KOPT-K1 (cell line): ENCODE results near the gene AP1B1.

Experiments
- H3K27ac ChIP-seq: fragments of 200-600 bp; sonication (generic); 2 replicates; pipeline ENCODE4 v1.5.1; 2016; ENCODE audit warnings: antibody characterized with exemption, mild to moderate bottlenecking, low read depth, low read length; ENCODE audit not compliant: poor library complexity, severe bottlenecking
- H3K36me3 ChIP-seq: fragments of 200-600 bp; sonication (generic); 2 replicates; pipeline ENCODE4 v1.5.1; 2017; ENCODE audit warnings: antibody characterized with exemption, mild to moderate bottlenecking, low read length, moderate library complexity; ENCODE audit not compliant: insufficient read depth
- H3K9me3 ChIP-seq: fragments of 200-600 bp; sonication (generic); 2 replicates; pipeline ENCODE4 v1.5.1; 2017; ENCODE audit warnings: antibody characterized with exemption, low read length, mild to moderate bottlenecking; ENCODE audit not compliant: insufficient read depth, poor library complexity, severe bottlenecking

AP1B1 gene

DNA sequence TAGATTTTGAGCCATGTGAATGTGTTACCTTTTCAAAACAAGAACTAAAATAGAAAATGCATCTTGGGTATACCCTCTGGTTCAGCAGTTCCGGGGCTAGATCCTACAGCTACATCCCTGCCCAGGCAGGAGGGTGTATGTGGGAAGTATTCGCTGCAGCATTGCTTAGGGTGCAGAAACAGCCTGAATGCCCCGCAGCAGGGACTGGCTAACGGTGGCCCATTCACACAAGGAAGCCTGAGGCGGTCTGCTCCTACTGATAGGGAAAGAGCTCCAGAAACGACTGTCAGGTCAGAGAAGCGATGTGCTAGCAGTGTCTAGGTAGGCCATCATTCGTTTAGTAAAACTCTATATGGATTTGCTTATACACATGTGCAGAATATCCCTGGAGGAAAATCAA lies 63.0 kb downstream of the AP1B1 start:
- Histone ChIP-seq H3K36me3 (peaks cover 46% of the 10 kb centered on the region), H3K27ac (no peak overlapping the region), H3K9me3 (no peaks in the 10 kb centered on the region)

DNA sequence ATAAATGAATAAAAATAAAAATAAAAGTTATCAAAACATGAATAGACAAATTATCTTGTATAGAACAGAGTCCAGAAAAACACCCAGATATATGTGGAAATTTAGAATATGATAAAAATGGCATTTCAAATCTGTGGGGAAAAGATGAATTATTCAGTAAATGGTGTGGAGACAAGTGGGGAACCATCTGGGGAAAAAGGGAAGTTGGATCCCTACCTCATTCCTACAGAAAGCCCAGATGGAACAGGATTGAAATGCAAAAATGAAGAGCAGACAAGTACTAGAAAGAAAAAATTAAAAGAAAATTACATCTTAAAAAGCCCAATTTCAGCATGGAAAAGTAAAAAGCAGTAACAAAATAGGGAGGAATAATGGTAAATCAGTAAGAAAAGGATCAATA lies 64.7 kb downstream of the AP1B1 start:
- Histone ChIP-seq H3K36me3 (peaks cover 28% of the 10 kb centered on the region), H3K9me3 (no peaks in the 10 kb centered on the region), H3K27ac (no peak overlapping the region)

DNA sequence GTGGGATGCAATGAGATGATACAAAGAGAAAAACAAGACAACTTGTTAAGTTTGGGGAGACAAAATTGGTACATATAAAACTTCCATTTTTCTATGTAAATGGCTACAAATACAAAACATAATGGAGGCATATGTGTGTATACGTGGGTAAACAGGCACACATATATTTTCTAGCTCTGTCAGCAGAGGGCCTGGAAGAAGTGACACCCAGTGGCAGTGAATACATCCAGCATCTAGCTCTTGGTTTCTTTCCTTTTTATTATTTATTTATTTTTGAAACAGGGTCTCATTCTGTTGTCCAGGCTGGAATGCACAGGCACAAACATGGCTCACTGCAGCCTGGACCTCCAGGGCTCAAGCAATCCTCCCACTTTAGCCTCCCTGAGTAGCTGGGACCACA lies 67.8 kb downstream of the AP1B1 start:
- Histone ChIP-seq H3K27ac (no peak overlapping the region), H3K9me3 (no peaks in the 10 kb centered on the region), H3K36me3 (no peaks in the 10 kb centered on the region)

DNA sequence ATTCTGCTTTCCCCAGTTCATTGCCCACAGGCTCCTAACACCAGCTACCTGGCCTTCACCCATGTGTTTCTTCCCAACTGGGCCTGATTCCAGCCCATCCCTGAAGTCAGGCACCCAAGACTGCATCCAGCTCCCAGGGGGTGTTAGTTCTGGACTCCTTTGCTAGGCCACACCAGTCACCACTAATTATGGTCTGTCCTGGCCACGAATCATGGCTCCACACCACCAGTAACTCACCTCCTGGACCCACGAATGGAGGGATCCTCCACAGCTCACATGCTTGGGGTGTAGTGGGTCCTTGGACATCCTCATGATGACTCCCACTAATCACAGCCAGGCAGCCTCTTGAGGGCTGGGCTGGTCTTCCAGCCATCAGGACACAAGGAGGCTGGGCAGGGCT lies 69.3 kb downstream of the AP1B1 start:
- no peak overlapping the region for H3K27ac ChIP-seq

DNA sequence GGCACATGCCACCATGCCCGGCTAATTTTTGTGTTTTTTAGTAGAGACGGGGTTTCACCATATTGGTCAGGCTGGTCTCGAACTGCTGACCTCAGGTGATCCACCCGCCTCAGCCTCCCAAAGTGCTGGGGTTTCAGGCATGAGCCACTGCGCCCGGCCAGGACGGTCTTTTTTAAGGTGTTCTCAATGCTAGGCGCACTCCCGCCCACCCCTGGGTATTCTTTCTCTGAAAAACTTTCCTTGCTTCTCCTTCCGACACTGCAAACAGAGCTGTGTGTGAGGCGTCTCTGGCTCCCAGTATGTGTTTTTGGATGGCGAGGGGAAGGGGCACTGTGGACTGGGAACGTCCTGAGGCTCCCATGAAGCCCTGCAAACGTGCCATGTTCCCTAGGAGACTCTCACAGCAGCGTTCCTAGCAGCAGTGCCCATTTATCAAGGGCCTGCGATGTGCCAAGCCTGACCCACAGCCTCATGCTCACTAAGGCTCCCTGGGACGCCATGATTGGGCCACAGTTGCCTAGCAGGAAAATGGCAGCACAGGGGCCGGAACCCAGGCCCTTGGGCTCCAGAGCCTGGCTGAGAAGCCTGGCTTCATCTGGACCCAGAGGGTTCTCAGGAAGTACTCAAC lies 70.4 kb downstream of the AP1B1 start:
- Histone ChIP-seq H3K27ac (no peak overlapping the region), H3K36me3 (no peaks in the 10 kb centered on the region), H3K9me3 (no peaks in the 10 kb centered on the region)

More for the DNA sequence above, 69.3 kb downstream of the AP1B1 start:
- Histone ChIP-seq H3K36me3 (no peaks in the 10 kb centered on the region), H3K9me3 (no peaks in the 10 kb centered on the region)

DNA sequence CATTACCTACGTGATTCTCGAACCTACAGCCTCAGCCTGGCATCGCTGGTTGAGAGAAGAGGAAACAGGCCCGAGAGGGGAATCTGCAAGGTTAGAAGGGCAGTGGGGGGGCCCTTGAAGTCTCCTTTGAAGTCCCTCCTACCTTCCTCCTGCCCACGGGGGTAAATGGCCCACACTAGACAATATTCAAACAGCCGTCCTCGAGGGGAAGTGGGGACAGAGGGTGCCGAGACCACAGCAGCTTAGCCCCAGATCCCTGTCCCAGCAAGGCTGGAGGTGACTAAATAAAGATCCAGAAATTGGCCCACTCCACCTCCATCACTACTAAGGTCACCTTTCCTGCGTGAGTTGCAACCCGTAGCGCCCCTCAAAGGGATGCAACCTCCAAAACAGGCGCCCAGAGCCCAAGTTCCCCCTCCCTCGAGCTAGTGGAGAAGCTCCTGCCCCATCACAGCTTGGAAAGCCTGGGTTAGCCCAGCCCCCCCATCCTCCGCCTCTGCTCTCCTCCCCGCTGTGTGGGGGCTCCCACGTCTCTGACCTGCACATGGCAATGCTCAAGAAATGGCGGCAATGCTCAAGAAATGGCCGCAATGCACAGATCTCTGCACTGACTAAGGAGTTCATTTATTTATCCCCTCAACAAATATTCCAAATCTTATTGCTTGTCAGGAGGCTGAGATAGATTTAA lies 72.1 kb downstream of the AP1B1 start:
- Histone ChIP-seq H3K27ac (no peak overlapping the region), H3K36me3 (no peaks in the 10 kb centered on the region), H3K9me3 (no peaks in the 10 kb centered on the region)

DNA sequence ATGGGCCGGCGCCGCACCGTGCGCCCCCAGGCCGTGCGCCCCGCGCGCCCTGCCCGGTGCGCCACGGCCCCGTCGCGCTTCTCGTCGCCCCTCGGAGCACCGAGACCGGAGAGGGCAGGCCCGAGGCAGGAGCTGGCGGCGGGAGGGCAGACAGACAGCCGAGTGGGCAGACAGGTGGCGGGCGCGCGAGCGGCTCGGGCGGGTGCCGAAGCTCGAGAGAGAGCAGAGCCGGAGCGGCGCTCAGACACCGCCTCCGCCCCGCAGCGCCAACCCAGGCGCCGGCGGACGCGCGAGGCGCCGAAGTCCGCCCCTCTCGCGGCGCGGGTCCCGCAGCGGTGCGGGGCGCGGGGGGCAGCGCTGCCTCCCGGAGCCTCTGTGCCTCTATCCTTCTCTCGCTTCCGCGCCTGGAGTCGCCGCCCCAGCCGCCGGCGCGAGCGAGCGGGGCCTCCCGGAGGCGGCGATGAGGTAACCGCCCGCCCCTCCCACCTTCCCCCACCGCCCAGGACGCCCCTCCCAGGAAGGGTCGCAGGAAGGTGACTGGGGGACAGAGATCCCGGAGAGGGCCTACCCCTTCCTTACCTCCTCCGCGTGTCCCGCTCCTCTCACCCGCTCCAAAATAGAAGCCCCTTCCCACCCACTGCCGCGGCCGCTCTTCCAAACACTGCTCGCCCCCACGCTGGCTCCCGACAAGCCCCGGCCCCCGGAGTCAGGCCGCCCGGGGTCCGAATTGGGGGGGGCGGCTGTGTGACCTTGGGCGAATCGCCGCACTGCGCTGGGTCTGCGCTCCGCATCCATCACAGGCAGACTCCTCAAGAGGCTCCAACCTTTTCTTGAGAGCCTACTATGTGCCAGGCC lies 72.9 kb downstream of the AP1B1 start, which contains the start of gene RASL10A:
RASL10A (minus strand) TSS at position 412 of the 855 bp plus-strand sequence. CDS start 451 bp downstream, outside the sequence.
- Histone ChIP-seq H3K27ac (no peak within 1 kb of the TSS), H3K9me3 (no peaks in the 10 kb centered on the region), H3K36me3 (no peaks in the 10 kb centered on the region)

DNA sequence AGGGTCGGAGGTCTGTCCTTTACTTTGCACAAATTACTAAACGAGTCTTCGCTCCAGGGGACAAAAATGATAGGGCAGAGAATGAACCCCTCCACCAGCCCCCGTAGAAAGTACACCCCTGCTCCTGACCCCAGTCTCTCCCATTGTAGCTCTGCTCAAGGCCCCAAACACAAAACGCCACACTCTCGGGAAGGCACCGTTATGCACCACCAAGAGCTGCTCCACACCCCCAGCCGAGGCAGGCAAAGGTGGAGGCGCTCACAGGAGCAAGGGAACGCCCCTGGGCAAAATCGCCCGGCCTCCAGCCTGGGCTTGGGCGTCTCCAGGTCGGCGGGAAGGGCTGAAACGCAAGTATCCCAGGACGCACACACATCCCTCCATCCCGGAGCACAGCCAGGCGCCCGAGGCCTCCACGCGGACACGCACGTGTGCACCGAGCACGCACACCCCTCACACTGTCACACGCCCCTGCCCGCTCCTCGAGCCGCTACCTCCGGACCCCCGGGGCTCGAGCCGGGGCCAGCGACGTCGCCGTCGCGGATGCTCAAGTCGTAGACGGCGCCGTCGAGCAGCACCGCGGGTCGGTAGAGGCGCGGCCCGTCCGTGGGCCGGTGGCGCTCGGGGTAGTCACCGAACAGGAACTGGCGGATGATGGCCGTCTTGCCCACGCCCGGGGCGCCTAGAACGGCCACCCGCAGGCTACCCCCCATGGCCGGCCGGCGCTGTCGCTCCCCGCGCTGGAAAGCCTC lies 73.7 kb downstream of the AP1B1 start:
- Histone ChIP-seq H3K36me3 (no peaks in the 10 kb centered on the region), H3K9me3 (no peaks in the 10 kb centered on the region), H3K27ac (no peak overlapping the region)

DNA sequence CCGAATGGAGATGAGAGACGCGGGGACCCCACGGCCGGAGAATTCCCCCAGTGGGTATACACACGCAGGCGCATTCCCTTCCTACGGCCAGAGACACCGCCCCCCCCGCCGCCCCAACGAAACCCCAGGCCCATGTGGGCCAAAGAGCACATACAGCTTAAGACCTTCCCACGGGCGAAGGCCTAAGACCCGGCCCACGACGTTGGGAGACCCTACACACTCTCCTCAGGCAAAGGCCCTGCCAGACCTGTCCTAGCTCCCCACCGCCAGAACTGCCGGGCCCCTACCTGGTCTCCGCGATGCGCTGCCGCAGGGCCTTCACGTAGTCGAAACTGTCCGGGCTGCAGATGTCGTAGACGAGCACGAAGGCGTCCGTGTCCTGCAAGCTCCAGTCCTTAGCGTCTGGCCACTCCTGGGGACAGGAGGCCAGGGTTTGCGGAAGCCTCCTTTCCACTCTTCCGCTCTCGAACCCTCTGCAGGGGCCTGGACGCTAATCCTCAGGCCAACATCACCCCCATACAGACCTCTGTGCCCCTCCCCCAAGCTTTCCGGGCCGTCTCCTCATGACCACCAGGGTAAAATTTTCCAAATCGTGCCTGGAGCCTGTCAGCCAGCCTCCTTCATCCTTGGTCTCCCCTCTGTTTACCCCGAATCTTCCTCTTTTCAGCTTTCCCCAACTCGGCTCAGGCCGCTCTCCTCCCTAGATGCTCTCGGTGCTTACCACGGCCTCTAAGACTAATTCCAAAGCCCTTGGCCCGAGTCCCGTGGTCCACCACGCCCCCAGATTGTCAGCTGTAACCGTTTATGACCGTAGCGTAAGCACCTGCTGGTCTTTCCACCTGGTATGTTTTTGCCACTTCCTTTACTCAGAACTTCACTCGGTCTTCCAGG lies 74.5 kb downstream of the AP1B1 start:
- H3K9me3 ChIP-seq = no peaks in the 10 kb centered on the region
- no peak overlapping the region for H3K27ac ChIP-seq
- H3K36me3 ChIP-seq = no peaks in the 10 kb centered on the region

DNA sequence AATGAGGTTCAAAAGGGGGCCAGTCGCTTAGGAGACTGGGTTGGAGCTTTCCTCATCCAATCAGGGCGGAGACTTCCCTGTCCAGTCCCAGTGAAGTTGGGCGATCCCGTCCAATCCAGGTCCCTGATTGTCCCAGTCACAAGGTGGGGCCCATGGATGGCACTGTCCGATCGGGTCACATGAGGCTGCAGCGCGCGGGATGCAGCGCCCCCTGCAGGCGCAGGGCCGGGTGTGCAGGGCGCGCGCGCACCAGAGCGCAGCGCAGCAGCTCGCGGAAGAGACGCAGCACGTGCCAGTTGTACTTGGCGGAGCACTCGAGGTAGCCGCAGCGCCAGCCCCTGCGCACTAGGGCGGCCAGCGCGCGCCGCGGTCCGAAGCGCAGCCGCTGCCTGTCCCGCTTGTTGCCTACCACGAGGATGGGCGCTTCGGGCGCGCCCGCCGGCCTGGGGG lies 75.2 kb downstream of the AP1B1 start:
- Histone ChIP-seq H3K36me3 (no peaks in the 10 kb centered on the region), H3K9me3 (no peaks in the 10 kb centered on the region), H3K27ac (no peak overlapping the region)

DNA sequence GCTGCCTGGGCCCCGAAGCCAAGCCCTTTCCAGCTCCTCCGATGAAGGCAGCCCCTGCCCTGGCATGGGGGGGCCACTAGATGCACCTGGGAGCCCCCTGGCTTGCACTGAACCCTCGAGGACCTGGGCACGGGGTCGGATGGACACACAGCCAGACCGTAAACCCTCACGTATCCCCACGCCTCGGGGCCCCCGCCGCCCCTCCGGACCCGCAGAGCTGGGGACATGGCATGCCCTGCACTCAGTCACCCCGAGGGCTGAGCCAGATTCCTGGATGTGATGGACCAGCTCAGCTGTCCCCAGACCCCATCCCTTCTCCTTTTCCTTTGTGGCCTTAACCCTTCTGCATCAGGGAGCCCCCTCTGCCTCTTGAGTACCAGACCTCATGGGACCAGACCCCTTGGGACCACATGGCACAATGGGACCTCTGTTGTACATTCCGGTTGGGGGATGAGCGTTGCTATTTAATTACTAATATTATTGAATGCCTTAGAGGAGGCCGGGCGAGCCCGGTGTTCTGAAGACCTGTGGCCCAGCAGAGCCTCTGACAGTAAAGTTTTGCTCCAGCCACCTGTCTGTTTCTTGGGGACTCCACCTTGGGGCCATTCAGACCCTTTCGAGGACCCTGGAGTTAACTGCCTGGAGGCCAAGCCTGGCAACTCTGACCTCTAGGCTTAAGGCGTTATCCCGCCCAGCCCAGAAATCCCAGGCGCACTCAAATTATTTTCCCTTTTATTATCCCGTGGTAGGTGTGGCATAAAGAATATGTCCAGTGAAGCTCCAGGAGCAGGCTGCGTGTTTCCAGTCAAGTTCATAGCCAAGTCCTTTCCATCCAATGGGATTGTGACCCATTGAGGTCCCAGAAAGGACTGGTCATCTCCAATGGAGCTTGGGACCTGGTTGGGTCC lies 75.9 kb downstream of the AP1B1 start:
- no peak overlapping the region for H3K27ac ChIP-seq

DNA sequence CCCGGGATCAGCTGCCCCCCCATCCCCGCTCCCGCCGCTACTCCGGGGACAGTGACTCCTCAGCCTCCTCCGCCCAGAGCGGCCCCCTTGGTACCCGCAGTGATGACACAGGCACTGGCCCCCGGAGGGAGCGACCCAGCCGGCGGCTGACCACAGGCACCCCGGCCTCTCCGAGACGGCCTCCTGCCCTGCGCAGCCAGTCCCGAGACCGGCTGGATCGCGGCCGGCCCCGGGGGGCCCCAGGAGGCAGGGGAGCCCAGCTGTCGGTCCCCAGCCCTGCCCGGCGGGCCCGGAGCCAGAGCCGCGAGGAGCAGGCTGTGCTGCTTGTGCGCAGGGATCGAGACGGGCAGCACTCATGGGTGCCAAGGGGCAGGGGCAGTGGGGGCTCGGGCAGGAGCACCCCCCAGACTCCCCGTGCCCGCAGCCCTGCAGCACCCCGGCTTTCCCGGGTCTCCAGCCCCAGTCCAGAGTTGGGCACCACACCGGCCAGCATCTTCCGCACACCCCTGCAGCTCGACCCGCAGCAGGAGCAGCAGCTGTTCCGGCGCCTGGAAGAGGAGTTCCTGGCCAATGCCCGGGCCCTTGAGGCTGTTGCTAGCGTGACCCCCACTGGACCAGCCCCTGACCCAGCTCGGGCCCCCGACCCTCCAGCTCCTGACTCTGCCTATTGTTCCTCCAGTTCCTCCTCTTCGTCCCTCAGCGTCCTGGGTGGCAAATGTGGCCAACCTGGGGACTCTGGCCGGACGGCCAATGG lies 76.7 kb downstream of the AP1B1 start:
- Histone ChIP-seq H3K36me3 (no peaks in the 10 kb centered on the region), H3K9me3 (no peaks in the 10 kb centered on the region), H3K27ac (no peak overlapping the region)

More for the DNA sequence above, 75.9 kb downstream of the AP1B1 start:
- H3K9me3 ChIP-seq = no peaks in the 10 kb centered on the region
- H3K36me3 ChIP-seq = no peaks in the 10 kb centered on the region
